AG20443 (cell line): Measurements from ENCODE around the gene PALMD.
A peak's percentile ranks its signal among the peaks of the same experiment; 100 is the strongest.

Experiments used
- DNase-seq: peaks from one replicate; pipeline ENCODE4 v3.0.0; 2012; ENCODE audit warnings: low spot score, mixed read lengths

PALMD gene, protein sequence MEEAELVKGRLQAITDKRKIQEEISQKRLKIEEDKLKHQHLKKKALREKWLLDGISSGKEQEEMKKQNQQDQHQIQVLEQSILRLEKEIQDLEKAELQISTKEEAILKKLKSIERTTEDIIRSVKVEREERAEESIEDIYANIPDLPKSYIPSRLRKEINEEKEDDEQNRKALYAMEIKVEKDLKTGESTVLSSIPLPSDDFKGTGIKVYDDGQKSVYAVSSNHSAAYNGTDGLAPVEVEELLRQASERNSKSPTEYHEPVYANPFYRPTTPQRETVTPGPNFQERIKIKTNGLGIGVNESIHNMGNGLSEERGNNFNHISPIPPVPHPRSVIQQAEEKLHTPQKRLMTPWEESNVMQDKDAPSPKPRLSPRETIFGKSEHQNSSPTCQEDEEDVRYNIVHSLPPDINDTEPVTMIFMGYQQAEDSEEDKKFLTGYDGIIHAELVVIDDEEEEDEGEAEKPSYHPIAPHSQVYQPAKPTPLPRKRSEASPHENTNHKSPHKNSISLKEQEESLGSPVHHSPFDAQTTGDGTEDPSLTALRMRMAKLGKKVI

DNA sequence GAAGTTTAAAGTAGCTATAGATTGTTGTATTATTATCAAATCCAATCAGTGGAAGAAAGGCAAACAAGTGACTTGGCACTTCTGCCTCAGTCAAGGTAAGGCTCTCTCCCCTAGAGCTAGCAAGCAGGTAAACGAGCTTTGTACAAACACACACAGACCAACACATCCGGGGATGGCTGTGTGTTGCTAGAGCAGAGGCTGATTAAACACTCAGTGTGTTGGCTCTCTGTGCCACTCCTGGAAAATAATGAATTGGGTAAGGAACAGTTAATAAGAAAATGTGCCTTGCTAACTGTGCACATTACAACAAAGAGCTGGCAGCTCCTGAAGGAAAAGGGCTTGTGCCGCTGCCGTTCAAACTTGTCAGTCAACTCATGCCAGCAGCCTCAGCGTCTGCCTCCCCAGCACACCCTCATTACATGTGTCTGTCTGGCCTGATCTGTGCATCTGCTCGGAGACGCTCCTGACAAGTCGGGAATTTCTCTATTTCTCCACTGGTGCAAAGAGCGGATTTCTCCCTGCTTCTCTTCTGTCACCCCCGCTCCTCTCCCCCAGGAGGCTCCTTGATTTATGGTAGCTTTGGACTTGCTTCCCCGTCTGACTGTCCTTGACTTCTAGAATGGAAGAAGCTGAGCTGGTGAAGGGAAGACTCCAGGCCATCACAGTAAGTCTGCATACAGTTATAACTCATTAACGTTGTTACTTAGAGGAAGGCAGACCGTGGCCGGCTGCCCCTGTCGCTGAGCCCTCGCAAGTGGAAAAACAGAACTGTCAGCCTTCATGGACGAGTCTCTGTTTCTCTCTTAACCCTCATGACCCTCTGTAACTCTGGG is at the start of gene PALMD:
Gene PALMD, plus strand, starts transcription at position 415 of the 833 bp plus-strand sequence. Its CDS starts 205 bp downstream, at position 620.
- peak; percentile 25 for DNase-seq

DNA sequence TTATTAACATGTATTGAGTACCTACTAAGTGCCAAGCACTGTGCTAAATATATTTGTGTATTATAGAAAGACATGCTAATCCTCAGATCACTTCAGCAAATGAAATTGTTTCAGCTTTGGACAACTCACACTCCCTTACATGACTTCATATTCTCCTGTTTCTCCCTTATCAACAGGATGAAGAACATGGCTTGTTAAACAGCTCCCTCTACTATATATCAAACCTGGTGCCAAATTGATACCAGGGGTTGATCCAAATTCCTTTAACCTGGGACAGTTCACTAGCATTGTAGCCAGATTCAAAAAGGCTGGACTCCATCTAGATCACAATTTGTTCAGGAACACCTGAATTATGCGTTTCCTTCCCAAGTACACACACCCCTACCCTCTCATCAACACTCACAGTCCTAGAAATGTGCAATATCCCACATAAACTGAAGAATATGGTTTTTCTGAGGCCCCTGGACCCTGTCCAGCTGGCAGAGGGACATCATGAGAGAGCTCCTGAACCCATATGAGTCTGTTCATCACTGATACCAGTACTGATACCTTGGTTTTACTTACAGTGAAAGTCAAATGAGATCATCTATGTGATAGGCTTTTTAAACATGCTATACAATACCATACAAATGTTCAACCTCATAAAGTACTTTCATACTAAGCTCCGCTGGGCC is 47.0 kb upstream of the PALMD start:
- DNase-seq, result no peak

DNA sequence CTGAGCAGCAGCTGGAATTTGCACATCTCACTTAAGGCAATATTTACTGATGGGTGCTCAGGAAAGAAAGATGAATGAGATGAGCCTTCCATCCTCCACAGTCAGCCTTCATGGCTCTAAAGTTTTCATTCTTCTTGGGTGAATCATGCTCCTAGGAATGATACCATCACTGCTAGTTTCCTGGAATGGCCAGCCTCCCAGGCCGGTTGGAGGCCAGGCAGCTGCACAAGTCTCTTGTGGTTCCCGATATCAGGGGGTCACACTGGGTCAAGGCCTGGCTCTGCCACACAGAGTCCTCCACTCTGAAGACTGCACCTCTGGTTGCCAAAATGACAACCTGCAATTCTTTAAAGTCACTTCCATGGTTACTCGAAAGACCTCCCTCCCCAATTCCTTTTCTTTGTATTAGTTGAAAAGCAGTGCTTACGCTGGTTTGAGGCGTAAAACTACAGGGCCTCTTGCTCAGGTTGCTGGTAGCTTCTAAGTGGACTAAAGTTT is 46.2 kb upstream of the PALMD start:
- DNase-seq, result peak; percentile 80

DNA sequence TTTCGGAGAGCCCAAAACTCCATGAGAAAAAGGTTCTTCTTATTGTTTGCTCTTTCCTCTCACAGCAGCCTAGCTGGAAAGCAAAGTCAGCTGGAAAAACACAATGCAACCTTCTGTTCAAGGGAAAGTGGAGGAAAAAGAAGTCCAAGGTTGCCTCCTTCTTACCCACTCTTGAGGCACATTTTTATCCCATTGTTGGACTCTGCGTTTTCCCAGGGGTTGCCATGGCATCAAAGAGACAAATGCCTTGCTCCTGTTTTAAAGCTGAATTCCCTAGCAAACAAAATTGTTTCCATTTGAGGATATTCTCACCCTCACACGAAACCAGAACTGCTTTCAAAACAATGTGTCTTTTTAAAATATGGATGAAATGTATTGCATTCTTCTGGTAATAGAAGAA is 45.1 kb upstream of the PALMD start:
- DNase-seq, result no peak

DNA sequence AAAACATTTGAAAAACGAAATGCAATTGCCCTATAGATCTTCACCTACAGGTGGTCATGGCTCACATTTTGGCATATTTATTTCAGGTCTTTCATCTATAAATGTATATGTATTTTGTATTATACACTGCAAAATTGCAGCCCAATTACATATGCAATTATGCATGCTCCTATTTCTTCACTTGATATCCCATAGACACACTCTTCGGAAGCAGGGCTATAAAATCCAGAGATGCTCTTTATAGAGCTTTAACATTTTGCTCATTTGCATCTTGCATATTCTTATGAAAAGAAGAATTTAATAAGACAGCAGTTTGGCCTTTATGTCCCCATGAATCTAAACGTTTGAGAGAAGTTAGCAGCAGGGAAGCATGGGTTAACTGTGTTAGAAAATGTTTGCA is 44.7 kb upstream of the PALMD start:
- no peak for DNase-seq

DNA sequence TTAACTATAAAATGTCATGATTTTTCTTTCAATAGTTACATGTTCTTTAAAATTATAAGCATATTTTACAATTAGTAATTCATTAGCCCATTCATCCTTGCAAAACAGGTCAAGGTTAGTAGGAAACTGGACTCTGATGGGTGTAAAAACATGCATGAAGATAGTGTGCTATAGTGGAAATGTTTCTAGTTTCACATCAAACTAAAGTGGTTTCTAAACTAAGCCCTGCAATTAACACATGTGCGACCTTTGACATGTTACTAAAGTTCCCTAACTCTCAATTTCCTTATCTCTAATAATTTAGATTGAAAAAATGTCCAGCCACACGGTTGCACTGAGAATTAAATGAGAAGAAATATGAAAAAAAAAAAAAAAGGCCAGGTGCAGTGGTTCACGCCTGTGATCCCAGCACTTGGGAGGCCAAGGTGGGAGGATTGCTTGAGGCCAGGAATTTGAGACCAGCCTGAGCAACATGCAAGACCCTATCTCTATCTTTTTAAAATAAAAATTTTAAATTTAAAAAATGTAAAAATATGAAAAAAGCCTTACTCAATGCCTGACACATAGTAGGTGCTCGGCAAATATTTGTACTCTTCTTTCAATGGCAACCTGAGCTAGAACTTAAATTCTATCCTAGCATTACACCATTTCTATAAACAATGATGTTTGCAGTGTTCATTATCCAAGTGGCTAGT is 44.1 kb upstream of the PALMD start:
- DNase-seq, result no peak

DNA sequence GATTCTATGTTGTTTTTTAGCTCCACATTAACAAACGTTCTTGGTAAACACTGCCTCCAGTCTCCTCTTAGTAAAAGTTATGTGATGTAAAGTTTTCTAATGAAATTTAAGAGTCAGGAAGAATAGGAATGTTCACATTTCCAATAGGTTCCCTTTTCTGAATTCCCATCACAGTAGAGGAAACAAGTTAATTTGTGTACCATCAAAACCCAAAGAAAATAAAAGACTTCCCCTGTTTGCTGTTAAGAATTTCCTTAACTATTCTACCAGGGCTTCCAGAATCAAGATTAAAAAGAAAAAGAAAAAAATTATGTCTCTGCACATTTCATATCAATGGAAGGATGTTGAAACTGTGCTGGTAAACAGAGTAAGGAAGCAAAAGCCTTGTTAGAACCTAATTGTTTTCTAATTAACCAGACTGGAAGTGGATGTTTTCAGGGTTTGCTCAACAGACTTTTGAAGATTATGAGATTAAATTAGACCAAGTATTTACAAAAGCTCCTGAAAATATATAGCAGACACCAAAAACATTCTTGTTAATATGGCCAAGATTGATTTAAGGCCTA is 43.4 kb upstream of the PALMD start:
- DNase-seq, result no peak

DNA sequence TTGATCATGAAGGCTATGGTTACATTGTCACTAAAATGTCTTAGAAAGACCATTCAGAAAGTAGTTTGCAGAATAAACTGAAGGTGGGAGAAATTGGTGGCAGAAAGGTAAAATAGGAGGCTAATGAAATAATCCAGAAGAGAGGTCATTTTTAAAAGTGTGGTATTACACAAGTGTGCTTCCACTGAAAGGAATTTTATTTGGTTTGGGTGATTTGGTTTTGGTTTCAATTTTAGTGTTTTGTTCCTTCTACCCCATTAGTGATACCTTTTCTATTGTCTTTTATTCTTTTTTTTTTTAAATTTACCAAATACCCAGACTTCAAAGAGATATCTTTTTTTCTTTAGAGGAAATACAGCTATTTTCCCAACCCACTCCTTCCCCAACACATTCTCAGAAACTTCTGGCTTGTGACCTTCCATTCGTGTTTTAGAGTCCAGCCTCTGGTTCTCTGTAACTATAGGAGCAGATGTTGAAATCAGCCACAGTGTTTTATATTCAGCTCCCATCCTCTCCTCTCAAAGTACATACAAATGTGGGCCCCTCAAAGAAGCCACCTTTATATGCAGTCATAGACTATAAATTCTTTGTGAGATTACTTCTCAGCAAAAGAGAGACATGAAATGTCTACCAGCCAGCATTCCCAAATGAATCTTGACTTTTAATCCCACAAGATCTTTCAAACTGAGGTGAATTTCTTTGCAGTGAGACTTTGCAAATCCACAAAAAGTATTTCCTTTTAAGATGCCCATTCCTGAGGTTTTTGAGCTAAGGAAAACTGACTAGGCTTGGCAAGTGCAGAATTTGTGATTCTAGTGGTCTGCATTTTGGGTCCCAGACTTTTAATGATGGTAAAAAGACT is 42.0 kb upstream of the PALMD start:
- no peak for DNase-seq

DNA sequence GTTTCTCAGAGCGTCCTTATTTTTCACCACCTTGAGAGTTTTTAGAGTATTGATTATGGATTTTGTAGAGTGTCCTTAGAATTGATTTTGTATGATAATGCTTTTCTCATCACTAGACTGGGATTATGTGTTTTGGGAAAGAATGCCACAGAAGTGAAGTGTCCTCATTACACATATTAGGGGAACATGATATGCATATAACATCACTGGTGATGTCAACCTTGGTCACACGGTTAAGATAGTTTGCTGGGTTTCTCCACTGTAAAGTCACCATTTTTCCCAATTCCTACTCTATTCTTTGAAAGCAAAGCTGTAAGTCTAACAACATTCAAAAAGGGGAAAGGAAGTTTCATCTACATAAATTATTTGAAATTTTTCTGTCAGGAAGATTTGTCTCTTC is 39.6 kb upstream of the PALMD start:
- DNase-seq, result no peak

DNA sequence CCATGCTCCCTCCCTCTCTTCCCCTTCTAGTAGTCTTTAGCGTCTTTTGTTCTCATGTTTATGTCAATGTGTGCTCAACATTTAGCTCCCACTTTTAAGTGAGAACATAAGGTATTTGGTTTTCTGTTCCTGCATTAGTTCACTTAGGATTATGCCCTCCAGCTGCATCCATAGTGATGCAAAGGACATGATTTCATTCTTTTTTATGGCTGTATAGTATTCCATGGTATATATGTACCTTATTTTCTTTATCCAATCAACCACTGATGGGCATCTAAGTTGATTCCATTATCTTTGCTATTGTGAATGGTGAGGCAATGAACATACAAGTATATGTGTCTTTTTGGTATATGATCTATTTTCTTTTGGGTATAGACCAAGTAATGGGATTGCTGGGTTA is 38.3 kb upstream of the PALMD start:
- DNase-seq, result no peak

DNA sequence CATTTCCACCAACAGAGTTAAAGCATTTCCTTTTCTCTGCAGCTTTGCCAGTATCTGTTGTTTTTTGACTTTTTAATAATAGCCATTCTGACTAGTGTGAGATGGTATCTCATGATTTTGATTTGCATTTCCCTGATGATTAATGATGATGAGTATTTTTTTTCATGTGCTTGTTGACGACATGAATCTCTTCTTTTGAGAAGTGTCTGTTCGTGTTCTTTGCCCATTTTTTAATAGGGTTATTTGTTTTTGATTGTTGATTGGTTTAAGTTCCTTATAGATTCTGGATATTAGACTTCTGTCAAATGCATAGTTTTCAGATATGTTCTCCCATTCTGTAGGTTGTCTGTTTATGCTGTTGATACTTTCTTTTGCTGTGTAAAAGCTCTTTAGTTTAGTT is 37.9 kb upstream of the PALMD start:
- no peak for DNase-seq

DNA sequence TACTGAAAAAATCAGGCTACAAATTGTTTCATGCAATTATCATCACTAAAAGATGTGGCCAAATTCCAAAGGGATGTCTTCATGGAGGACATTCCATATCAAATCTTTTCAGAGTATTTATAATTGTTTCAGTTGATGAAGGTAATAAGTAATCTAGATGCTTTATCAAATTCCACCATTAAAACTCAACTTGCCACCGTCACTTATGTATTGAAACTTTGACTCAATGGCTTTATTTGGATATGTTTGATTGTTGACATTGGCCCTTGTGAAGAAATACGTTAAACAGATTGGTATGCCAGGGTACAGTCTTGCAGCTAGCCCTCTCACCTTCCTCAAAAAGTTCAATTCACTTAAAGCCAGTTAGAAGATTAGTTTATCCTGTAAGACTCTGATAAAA is 32.2 kb upstream of the PALMD start:
- DNase-seq, result no peak

DNA sequence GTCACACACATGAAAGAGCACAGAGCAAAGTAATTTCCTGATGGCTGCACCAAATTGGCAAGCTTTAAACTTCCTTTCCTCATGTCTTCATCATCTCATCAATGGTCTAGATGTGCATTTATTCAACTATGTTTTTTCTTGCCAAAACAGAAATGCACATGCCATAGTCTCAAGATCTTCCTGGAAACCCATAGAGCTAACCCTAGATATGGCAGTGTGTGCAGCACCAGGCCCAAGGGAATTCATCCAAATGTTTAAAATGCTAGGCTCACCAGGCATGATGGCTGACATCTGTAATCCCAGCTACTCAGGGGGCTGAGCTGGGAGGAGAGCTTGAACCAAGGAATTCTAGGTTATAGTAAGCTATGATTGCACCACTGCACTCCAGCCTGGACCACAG is 31.2 kb upstream of the PALMD start:
- DNase-seq, result no peak

DNA sequence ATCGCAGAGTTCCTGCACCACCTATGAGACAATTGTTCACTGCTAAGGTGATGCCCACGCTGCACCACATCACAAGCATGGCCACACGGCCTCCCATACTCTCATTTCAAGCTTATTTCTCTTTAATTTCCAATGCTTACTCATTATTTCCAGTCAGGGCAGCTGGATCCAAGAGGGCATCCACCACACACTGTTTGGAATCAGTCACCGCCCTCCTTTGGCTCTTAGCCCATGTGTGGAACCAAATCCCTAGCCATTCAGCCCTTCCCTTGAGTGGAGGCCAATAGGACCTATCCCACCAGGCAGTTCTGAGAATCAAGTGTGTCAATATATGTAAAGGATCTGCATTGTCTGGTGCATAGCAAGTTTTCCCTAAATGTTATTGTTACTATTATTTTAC is 26.3 kb upstream of the PALMD start:
- DNase-seq, result peak; percentile 12

DNA sequence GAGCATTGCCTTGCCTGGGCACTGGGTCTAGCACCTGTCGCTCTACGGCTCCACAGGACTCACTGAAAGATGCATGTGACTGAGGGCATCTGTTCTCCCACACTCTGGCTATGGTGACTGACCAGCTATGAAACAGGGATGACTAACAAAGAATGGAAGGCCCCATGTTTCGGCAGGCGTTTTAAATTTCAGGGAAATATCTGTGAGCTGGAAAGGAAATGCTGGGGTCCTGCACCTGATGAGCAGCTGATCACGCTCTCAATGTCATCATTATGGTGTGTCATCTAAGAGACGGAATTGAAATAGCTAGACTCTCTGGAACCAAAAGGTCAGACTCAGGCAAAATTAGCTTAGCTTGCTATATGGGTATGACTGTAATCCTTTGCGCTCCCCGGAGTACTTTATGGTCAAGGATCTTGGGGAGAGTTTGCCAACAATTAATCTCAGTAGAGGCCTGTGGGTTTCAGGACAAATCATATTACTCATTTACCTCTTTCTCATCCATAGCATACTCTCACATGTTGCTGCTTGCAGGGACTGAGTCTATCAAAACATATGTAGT is 24.5 kb upstream of the PALMD start:
- DNase-seq, result no peak

DNA sequence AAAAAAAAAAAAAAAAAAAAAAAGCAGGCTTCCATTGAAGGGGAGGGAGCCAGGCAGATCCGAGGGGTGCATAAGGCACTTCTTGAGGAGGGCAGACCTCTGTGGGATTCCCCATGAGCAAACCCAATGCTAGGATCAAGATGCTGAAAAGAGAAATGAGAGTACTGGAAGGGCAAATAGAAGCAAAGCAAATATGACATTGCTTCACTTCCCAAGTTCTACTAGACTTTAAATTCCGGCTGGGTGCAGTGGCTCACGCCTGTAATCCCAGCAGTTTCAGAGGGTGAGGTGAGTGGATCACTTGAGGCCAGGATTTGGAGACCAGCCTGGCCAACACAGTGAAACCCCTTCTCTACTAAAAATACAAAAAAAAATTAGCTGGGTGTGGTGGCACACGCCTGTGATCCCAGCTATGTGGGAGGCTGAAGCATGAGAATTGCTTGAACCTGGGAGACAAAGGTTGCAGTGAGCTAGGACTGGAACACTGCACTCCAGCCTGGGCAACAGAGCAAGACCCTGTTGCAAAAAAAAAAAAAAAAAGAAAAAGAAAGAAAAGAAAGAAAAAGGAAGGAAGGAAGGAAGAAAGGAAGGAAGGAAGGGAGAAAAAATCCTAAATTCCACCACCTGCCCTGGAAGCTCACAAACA is 23.1 kb upstream of the PALMD start:
- DNase-seq, result no peak

DNA sequence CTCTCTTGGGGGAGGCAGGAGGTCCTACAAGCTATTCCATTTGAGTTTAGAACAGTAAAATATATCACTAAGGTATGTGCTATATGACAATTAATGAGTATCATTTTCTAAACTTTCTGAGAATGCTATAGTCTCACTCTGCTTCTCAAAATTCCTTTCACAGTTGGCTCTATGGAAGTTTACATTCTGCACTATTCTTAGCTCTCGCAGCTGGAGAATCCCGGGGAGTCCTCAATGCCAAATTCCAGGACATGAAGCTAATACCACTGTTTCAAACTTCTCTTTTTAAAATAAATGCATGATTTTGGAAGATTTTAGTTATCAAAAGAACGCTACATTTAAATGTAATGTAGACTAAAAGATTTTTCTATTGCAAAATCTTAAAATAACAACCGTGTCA is 22.4 kb upstream of the PALMD start:
- no peak for DNase-seq

DNA sequence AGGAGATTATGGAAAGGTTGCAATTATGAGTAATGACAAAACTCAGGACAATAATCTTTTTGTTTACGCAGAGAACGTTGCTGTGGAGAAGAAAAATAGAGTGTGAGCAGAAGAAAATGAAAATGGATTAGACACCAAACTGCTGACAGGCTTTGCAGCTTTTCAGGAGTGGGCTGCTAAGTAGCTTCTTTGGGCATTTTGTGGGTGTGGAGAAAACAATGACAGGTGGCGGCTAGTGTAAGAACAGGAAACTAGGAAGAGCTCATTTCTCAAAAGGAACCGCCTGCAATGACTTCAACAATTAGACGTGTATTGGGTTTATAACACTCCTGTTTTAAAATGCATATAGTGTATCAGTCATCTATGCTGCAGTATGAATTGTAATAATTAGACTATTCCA is 18.3 kb upstream of the PALMD start:
- no peak for DNase-seq

DNA sequence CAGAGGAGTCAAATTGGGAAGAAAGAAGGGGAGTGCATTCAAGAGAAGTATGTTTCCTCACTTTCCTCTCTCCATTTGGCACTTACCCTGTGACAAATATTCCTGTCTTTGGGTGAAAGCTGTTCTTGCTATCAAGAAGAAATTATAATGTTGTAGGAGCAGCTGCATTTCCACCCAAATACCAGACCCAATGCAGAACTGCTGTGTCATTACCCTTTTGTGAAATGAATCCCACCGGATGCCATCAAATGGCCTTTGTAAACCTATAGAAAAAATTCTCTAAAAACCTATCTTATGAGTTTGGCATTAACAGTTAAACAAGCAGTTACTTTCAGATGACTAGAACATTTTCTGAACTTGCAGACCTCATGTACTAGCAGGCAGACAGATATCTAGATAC is 16.7 kb upstream of the PALMD start:
- no peak for DNase-seq
